Amniotic stem cell (primary cell): ENCODE measurements around the gene MAGI2.
"Not testable (repeated sequence)": the region's sequence is repeated elsewhere in the genome, so short reads cannot be mapped to it uniquely, and the experiment has no call there.

ENCODE experiments used
- DNase-seq: peaks from one replicate; lab custom pipeline; 2025; lab: John Stamatoyannopoulos, UW

The MAGI2 gene

GRCh38 chr7:79157281-79157680, 296.2 kb downstream of the MAGI2 start:
- DNase-seq: no peak

GRCh38 chr7:79149831-79150230, 303.6 kb downstream of the MAGI2 start:
- DNase-seq: no peak

- no peak for DNase-seq
Measured at GRCh38 chr7:79142706-79143105, 310.8 kb downstream of the MAGI2 start.

GRCh38 chr7:79141252-79141651, 312.2 kb downstream of the MAGI2 start:
- no peak for DNase-seq

- DNase-seq: no peak
Measured at GRCh38 chr7:79137942-79138341, 315.5 kb downstream of the MAGI2 start.

GRCh38 chr7:79132844-79133451, 320.5 kb downstream of the MAGI2 start:
- no peak for DNase-seq

- DNase-seq: no peak
Measured at GRCh38 chr7:79130715-79131114, 322.8 kb downstream of the MAGI2 start.

- no peak for DNase-seq
Measured at GRCh38 chr7:79124331-79124730, 329.1 kb downstream of the MAGI2 start.

GRCh38 chr7:79118143-79118542, 335.3 kb downstream of the MAGI2 start:
- no peak for DNase-seq

GRCh38 chr7:79096361-79096805, 357.1 kb downstream of the MAGI2 start:
- peak; percentile 18 for DNase-seq

GRCh38 chr7:79093421-79093820, 360.0 kb downstream of the MAGI2 start:
- no peak for DNase-seq

GRCh38 chr7:79091661-79092060, 361.8 kb downstream of the MAGI2 start:
- no peak for DNase-seq

GRCh38 chr7:79091011-79091410, 362.5 kb downstream of the MAGI2 start:
- DNase-seq: no peak

GRCh38 chr7:79090543-79090942, 362.9 kb downstream of the MAGI2 start:
- DNase-seq: no peak

GRCh38 chr7:79084423-79084822, 369.0 kb downstream of the MAGI2 start:
- no peak for DNase-seq

- DNase-seq: no peak
Measured at GRCh38 chr7:79079919-79080554, 373.4 kb downstream of the MAGI2 start.

- no peak for DNase-seq
Measured at GRCh38 chr7:79078273-79078672, 375.2 kb downstream of the MAGI2 start.

- DNase-seq: not testable (repeated sequence)
Measured at GRCh38 chr7:79071187-79071586, 382.3 kb downstream of the MAGI2 start.

- no peak for DNase-seq
Measured at GRCh38 chr7:79064187-79064823, 389.2 kb downstream of the MAGI2 start.

GRCh38 chr7:79063019-79063698, 390.3 kb downstream of the MAGI2 start:
- DNase-seq: no peak

- no peak for DNase-seq
Measured at GRCh38 chr7:79060498-79060897, 393.0 kb downstream of the MAGI2 start.

GRCh38 chr7:79055722-79056415, 397.6 kb downstream of the MAGI2 start:
- no peak for DNase-seq
